ENCODE results near the gene SART1.

SART1 gene

DNA sequence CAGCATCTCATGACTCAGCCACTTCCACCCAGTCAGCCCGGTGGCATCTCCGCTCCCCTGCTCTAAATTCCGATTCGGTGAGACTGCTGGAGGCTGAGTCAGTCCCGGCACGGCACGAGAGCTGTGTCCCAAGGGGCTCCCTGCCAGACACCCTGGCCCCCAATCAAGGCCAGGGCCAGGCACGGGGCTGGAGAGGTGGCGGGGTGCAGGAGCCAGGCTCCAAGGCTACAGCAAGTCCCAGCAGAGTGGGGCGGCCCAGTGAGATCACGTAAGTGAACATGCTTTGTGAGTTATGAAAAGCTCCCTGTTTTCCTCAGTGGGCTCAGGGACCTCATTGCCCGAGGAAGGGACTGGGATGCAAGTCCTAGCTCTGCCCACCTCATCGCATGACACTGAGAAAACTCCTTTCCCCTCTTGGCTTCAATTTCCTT is 45.7 kb upstream of the SART1 start:
- peak overlapping the region; percentile 91 for H4K91ac ChIP-seq (ENCODE audit: low read length)
- H3K9ac ChIP-seq (ENCODE audit: low read length): peak overlapping the region; percentile 98
- no peak overlapping the region for H3K23ac ChIP-seq (ENCODE audit: low read length in 2 of 2)
- peak overlapping the region; percentile 97 to 98 for H3K18ac ChIP-seq (ENCODE audit: low read depth in 1 of 2, low read length in 2 of 2)
- no peak overlapping the region for H3K14ac ChIP-seq (ENCODE audit: low read length in 2 of 2)
- peak overlapping the region; percentile 25 to 98 for H3K4me3 ChIP-seq (ENCODE audit: insufficient read depth in 1 of 2, low read depth in 1 of 2, low read length in 2 of 2)
- peak overlapping the region; percentile 99 for H3K27ac ChIP-seq (ENCODE audit: low read length, poor library complexity, severe bottlenecking)
- no peak overlapping the region for H2AFZ ChIP-seq (ENCODE audit: low read depth, low read length)
- peak overlapping the region; percentile 93 to 95 for H3K4ac ChIP-seq (ENCODE audit: low read depth in 1 of 2, low read length in 2 of 2)
- peak overlapping the region; percentile 55 for H3K4me2 ChIP-seq (ENCODE audit: low read length, poor library complexity, severe bottlenecking)
- H2BK5ac ChIP-seq (ENCODE audit: low read depth, low read length, poor library complexity, severe bottlenecking): peak overlapping the region; percentile 95
- no peaks in the 10 kb centered on the region for H3K9me3 ChIP-seq (ENCODE audit: control insufficient read depth, low read length)
- H3K4me1 ChIP-seq (ENCODE audit: control insufficient read depth, insufficient read depth, low read depth, low read length): peaks cover 68% of the 10 kb centered on the region
- H3K36me3 ChIP-seq (ENCODE audit: control insufficient read depth in 1 of 2, insufficient read depth in 2 of 2, low read depth in 1 of 2, low read length in 2 of 2): peaks cover 17 to 24% of the 10 kb centered on the region in 2 experiments
- peak overlapping the region; percentile 65 to 75 for H2BK12ac ChIP-seq (ENCODE audit: low read length in 2 of 2)
- H3K27me3 ChIP-seq (ENCODE audit: control insufficient read depth in 1 of 2, insufficient read depth in 1 of 2, low read length in 2 of 2): no peaks in the 10 kb centered on the region
- H2BK120ac ChIP-seq (ENCODE audit: low read depth, low read length): peak overlapping the region; percentile 89
- H4K8ac ChIP-seq (ENCODE audit: low read length): peak overlapping the region; percentile 86
- no peak overlapping the region for H2BK15ac ChIP-seq (ENCODE audit: low read depth, poor library complexity, severe bottlenecking)
- H3K79me1 ChIP-seq (replicated peaks; ENCODE audit: low read length, poor library complexity, severe bottlenecking): peaks cover 16% of the 10 kb centered on the region
- H2AK5ac ChIP-seq (ENCODE audit: low read length, severe bottlenecking): peak overlapping the region; percentile 93
- DNase-seq: peak; percentile 99
- 0% methylated on average over 12 of the region's 13 CpGs for WGBS

DNA sequence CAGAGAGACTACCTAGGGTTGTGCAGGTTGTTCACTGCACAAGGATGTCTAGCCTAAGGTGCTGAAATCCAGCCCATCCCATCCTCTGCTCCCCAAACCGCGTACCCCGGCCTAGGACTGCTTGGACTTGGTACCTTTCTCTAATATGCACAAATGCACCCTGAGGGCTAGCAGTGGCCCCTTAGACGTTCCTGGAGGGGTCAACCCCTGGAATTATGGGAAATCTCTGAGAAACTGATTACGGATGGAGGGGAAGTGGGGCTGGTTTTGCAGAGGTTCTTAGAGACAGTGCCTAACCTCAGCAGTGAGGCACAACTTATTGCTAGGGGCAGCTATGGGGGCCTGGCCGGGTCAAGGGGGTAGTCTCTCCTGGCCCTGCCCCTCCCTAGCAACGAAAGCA is 45.1 kb upstream of the SART1 start:
- Histone ChIP-seq H2BK120ac (ENCODE audit: low read depth, low read length) (peak overlapping the region; percentile 89), H3K4me1 (ENCODE audit: control insufficient read depth, insufficient read depth, low read depth, low read length) (peaks cover 69% of the 10 kb centered on the region), H2BK12ac (ENCODE audit: low read length in 2 of 2) (peak overlapping the region; percentile 75 to 95), H3K27ac (ENCODE audit: low read length, poor library complexity, severe bottlenecking) (peak overlapping the region; percentile 99), H4K8ac (ENCODE audit: low read length) (peak overlapping the region; percentile 86), H3K9ac (ENCODE audit: low read length) (peak overlapping the region; percentile 98), H4K91ac (ENCODE audit: low read length) (peak overlapping the region; percentile 91), H3K18ac (ENCODE audit: low read depth in 1 of 2, low read length in 2 of 2) (peak overlapping the region; percentile 81 to 97), H3K4me3 (ENCODE audit: insufficient read depth in 1 of 2, low read depth in 1 of 2, low read length in 2 of 2) (peak overlapping the region in 1 of 2 experiments; percentile 98), H3K23ac (ENCODE audit: low read length in 2 of 2) (peak overlapping the region in 1 of 2 experiments; percentile 71), H3K14ac (ENCODE audit: low read length in 2 of 2) (no peak overlapping the region), H3K79me1 (replicated peaks; ENCODE audit: low read length, poor library complexity, severe bottlenecking) (peaks cover 16% of the 10 kb centered on the region), H2AK5ac (ENCODE audit: low read length, severe bottlenecking) (peak overlapping the region; percentile 93), H3K9me3 (ENCODE audit: control insufficient read depth, low read length) (no peaks in the 10 kb centered on the region), H2BK5ac (ENCODE audit: low read depth, low read length, poor library complexity, severe bottlenecking) (peak overlapping the region; percentile 95), H3K27me3 (ENCODE audit: control insufficient read depth in 1 of 2, insufficient read depth in 1 of 2, low read length in 2 of 2) (no peaks in the 10 kb centered on the region), H2AFZ (ENCODE audit: low read depth, low read length) (no peak overlapping the region), H2BK15ac (ENCODE audit: low read depth, poor library complexity, severe bottlenecking) (peak overlapping the region; percentile 98), H3K36me3 (ENCODE audit: control insufficient read depth in 1 of 2, insufficient read depth in 2 of 2, low read depth in 1 of 2, low read length in 2 of 2) (peaks cover 22 to 26% of the 10 kb centered on the region in 2 experiments), H3K4ac (ENCODE audit: low read depth in 1 of 2, low read length in 2 of 2) (peak overlapping the region; percentile 93 to 95), H3K4me2 (ENCODE audit: low read length, poor library complexity, severe bottlenecking) (peak overlapping the region; percentile 1)
- no peak for DNase-seq
- WGBS: 64% methylated on average over 6 of the region's 7 CpGs

DNA sequence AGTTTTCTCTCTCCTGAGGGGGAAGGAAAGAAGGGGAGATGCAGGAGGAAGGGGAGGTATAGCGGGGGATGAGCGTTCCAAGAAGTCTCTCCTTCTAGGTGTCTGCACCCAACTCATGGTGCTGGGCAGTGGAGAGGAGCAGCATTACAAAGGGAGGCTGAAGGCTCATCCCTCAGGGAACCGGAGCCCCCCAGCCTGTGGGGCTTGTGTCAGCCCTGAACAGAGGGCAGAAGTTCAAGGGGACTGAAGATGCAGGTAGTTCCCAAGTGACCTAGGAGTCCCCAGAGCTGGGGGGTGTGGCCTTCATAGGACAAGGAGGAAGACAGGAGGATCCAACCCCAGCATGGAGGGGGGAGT is 44.5 kb upstream of the SART1 start:
- peak overlapping the region; percentile 90 for H4K8ac ChIP-seq (ENCODE audit: low read length)
- 86% methylated on average over 3 of the region's 3 CpGs for WGBS

DNA sequence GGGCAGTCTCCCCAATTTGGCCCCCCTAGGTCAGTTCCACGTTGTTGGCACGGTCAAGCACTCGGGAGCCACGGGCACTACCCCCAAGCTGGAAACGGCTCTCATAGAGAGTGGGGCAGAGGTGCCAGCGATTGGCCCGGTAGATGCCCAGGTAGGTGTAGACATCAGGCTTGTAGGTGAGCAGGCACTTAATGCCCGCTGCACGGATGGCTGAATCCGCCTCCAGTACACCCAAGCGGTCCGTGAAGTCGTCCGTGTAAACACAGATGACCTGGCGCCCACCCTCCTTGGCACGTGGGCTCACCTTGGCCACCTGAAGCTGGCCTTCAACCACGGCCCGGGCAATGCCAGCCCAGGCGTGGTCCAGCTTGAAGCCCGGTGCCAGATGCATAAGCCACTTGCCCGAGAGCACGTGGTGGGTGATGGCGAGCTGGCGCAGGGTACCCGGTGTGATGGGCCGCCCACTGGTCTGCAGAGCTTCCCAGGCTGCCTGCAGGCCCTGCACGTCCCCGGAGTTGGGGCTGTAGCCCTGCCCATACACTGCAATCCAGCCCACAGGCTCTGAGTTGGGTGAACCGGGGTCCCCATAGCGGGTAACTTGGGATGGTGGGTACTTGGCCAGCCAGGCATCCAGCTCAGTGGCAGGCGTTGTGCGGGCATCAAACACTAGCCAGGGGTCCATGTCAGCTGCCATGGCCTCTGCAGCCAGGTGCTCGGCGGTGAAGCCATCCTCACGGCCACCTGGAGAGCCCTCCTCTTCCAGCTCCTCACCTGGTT is 43.9 kb upstream of the SART1 start:
- Histone ChIP-seq H3K9ac (ENCODE audit: low read length) (peak overlapping the region; percentile 98), H3K18ac (ENCODE audit: low read depth in 1 of 2, low read length in 2 of 2) (peak overlapping the region; percentile 94 to 98), H2BK12ac (ENCODE audit: low read length in 2 of 2) (peak overlapping the region; percentile 70 to 95), H3K23ac (ENCODE audit: low read length in 2 of 2) (peak overlapping the region in 1 of 2 experiments; percentile 16), H3K79me1 (replicated peaks; ENCODE audit: low read length, poor library complexity, severe bottlenecking) (peaks cover 17% of the 10 kb centered on the region), H2BK120ac (ENCODE audit: low read depth, low read length) (no peak overlapping the region), H3K9me3 (ENCODE audit: control insufficient read depth, low read length) (no peaks in the 10 kb centered on the region), H3K4ac (ENCODE audit: low read depth in 1 of 2, low read length in 2 of 2) (peak overlapping the region; percentile 7 to 98), H3K4me3 (ENCODE audit: insufficient read depth in 1 of 2, low read depth in 1 of 2, low read length in 2 of 2) (peak overlapping the region; percentile 40 to 98), H2AK5ac (ENCODE audit: low read length, severe bottlenecking) (peak overlapping the region; percentile 93), H3K27me3 (ENCODE audit: control insufficient read depth in 1 of 2, insufficient read depth in 1 of 2, low read length in 2 of 2) (no peaks in the 10 kb centered on the region), H3K36me3 (ENCODE audit: control insufficient read depth in 1 of 2, insufficient read depth in 2 of 2, low read depth in 1 of 2, low read length in 2 of 2) (peaks cover 34 to 35% of the 10 kb centered on the region in 2 experiments), H2BK5ac (ENCODE audit: low read depth, low read length, poor library complexity, severe bottlenecking) (peak overlapping the region; percentile 91), H3K4me2 (ENCODE audit: low read length, poor library complexity, severe bottlenecking) (peak overlapping the region; percentile 25), H3K27ac (ENCODE audit: low read length, poor library complexity, severe bottlenecking) (peak overlapping the region; percentile 99), H3K4me1 (ENCODE audit: control insufficient read depth, insufficient read depth, low read depth, low read length) (peaks cover 60% of the 10 kb centered on the region), H2AFZ (ENCODE audit: low read depth, low read length) (no peak overlapping the region), H4K91ac (ENCODE audit: low read length) (peak overlapping the region; percentile 99), H3K14ac (ENCODE audit: low read length in 2 of 2) (peak overlapping the region in 1 of 2 experiments; percentile 86), H2BK15ac (ENCODE audit: low read depth, poor library complexity, severe bottlenecking) (peak overlapping the region; percentile 17), H4K8ac (ENCODE audit: low read length) (peak overlapping the region; percentile 99)
- DNase-seq: no peak
- WGBS: 92% methylated on average over 35 of the region's 35 CpGs

More for the DNA sequence above, 44.5 kb upstream of the SART1 start:
- Histone ChIP-seq H3K79me1 (replicated peaks; ENCODE audit: low read length, poor library complexity, severe bottlenecking) (peaks cover 16% of the 10 kb centered on the region), H4K91ac (ENCODE audit: low read length) (peak overlapping the region; percentile 89), H3K4me1 (ENCODE audit: control insufficient read depth, insufficient read depth, low read depth, low read length) (peaks cover 63% of the 10 kb centered on the region), H3K9me3 (ENCODE audit: control insufficient read depth, low read length) (no peaks in the 10 kb centered on the region), H2AK5ac (ENCODE audit: low read length, severe bottlenecking) (peak overlapping the region; percentile 93), H3K4ac (ENCODE audit: low read depth in 1 of 2, low read length in 2 of 2) (peak overlapping the region; percentile 93 to 95), H2BK5ac (ENCODE audit: low read depth, low read length, poor library complexity, severe bottlenecking) (peak overlapping the region; percentile 95), H3K4me3 (ENCODE audit: insufficient read depth in 1 of 2, low read depth in 1 of 2, low read length in 2 of 2) (peak overlapping the region in 1 of 2 experiments; percentile 98), H3K23ac (ENCODE audit: low read length in 2 of 2) (peak overlapping the region in 1 of 2 experiments; percentile 16), H3K27ac (ENCODE audit: low read length, poor library complexity, severe bottlenecking) (peak overlapping the region; percentile 99), H3K4me2 (ENCODE audit: low read length, poor library complexity, severe bottlenecking) (peak overlapping the region; percentile 25), H3K9ac (ENCODE audit: low read length) (peak overlapping the region; percentile 98), H2BK120ac (ENCODE audit: low read depth, low read length) (peak overlapping the region; percentile 89), H2AFZ (ENCODE audit: low read depth, low read length) (no peak overlapping the region), H3K36me3 (ENCODE audit: control insufficient read depth in 1 of 2, insufficient read depth in 2 of 2, low read depth in 1 of 2, low read length in 2 of 2) (peaks cover 28 to 30% of the 10 kb centered on the region in 2 experiments), H3K14ac (ENCODE audit: low read length in 2 of 2) (peak overlapping the region in 1 of 2 experiments; percentile 86), H2BK12ac (ENCODE audit: low read length in 2 of 2) (peak overlapping the region; percentile 75 to 95), H3K18ac (ENCODE audit: low read depth in 1 of 2, low read length in 2 of 2) (peak overlapping the region; percentile 97 to 98), H2BK15ac (ENCODE audit: low read depth, poor library complexity, severe bottlenecking) (peak overlapping the region; percentile 98), H3K27me3 (ENCODE audit: control insufficient read depth in 1 of 2, insufficient read depth in 1 of 2, low read length in 2 of 2) (no peaks in the 10 kb centered on the region)
- DNase-seq: no peak
